Measurements from ENCODE around the gene SLC2A4.
A peak's percentile ranks its signal among the peaks of the same experiment; 100 is the strongest.

The SLC2A4 gene

GRCh38 chr17:7279448-7279847 lies 2.1 kb upstream of the SLC2A4 start:
- no peak for DNase-seq (ENCODE audit: low read depth)

GRCh38 chr17:7280519-7281073 lies 922 bp upstream of the SLC2A4 start:
- DNase-seq (ENCODE audit: low read depth), result peak; percentile 71

GRCh38 chr17:7281953-7282751 lies 634 bp downstream of the SLC2A4 start:
- DNase-seq (ENCODE audit: low read depth), result no peak

GRCh38 chr17:7282752-7283321 lies 1.3 kb downstream of the SLC2A4 start:
- no peak for DNase-seq (ENCODE audit: low read depth)

- DNase-seq (ENCODE audit: low read depth), result no peak
These were observed 2.1 kb downstream of the SLC2A4 start for GRCh38 chr17:7283471-7284216.

GRCh38 chr17:7284911-7285310 lies 3.4 kb downstream of the SLC2A4 start:
- no peak for DNase-seq (ENCODE audit: low read depth)

- DNase-seq (ENCODE audit: low read depth), result no peak
These were observed 4.2 kb downstream of the SLC2A4 start for GRCh38 chr17:7285679-7286078.

- DNase-seq (ENCODE audit: low read depth), result no peak
These were observed 7.9 kb downstream of the SLC2A4 start for GRCh38 chr17:7289256-7290032.

GRCh38 chr17:7290166-7290565 lies 8.6 kb downstream of the SLC2A4 start:
- DNase-seq (ENCODE audit: low read depth), result no peak

- no peak for DNase-seq (ENCODE audit: low read depth)
These were observed 9.2 kb downstream of the SLC2A4 start for GRCh38 chr17:7290685-7291084.

GRCh38 chr17:7292194-7292593 lies 10.7 kb downstream of the SLC2A4 start:
- DNase-seq (ENCODE audit: low read depth), result no peak

GRCh38 chr17:7292729-7293128 lies 11.2 kb downstream of the SLC2A4 start:
- no peak for DNase-seq (ENCODE audit: low read depth)

- DNase-seq (ENCODE audit: low read depth), result no peak
These were observed 11.6 kb downstream of the SLC2A4 start for GRCh38 chr17:7293159-7293558.

- no peak for DNase-seq (ENCODE audit: low read depth)
These were observed 12.5 kb downstream of the SLC2A4 start for GRCh38 chr17:7293816-7294613.

GRCh38 chr17:7294614-7295153 lies 13.2 kb downstream of the SLC2A4 start, which contains the start of gene YBX2:
Gene YBX2, minus strand, starts transcription at chr17:7294639. Its CDS starts 139 bp downstream, at chr17:7294500.
- DNase-seq (ENCODE audit: low read depth), result peak; percentile 69

- DNase-seq (ENCODE audit: low read depth), result no peak
These were observed 14.0 kb downstream of the SLC2A4 start for GRCh38 chr17:7295230-7296180.

GRCh38 chr17:7296189-7296861 lies 14.8 kb downstream of the SLC2A4 start:
- DNase-seq (ENCODE audit: low read depth), result peak; percentile 61

- no peak for DNase-seq (ENCODE audit: low read depth)
These were observed 22.7 kb downstream of the SLC2A4 start for GRCh38 chr17:7304179-7304578.
